HL-60 (cell line): ENCODE results near the gene GMDS.

ENCODE experiments used
- DNase-seq, 2 experiments: peaks; one replicate each; pipeline ENCODE4 v3.0.0-alpha.2; 2010 to 2020; ENCODE audit warnings: low read depth in 1 of 2, low spot score in 1 of 2
- H3K27ac ChIP-seq: fragments of 250-450 bp; sonication (Bioruptor Pico); replicated peaks from 2 replicates; pipeline ENCODE4 v1.5.1; 2020; ENCODE audit warnings: mild to moderate bottlenecking, moderate library complexity
- H3K27me3 ChIP-seq: fragments of 250-450 bp; sonication (Bioruptor Pico); 2 replicates; pipeline ENCODE4 v1.5.1; 2021; ENCODE audit warnings: mild to moderate bottlenecking, moderate library complexity; ENCODE audit not compliant: insufficient read depth, poor library complexity, severe bottlenecking
- H3K4me3 ChIP-seq: replicated peaks from 2 replicates; pipeline ENCODE4 v1.5.1; 2011; ENCODE audit warnings: mild to moderate bottlenecking, control low read depth, low read length; ENCODE audit not compliant: insufficient read depth
- GABPA ChIP-seq: IDR thresholded peaks from 2 replicates; pipeline ENCODE4 v1.6.1; 2012; ENCODE audit warnings: low read depth
- POLR2AphosphoS5 ChIP-seq: IDR thresholded peaks from 2 replicates; pipeline ENCODE4 v1.6.1; 2012; ENCODE audit warnings: low read depth
- SPI1 ChIP-seq: IDR thresholded peaks from 2 replicates; pipeline ENCODE4 v1.6.1; 2012; ENCODE audit warnings: low read depth, mild to moderate bottlenecking, borderline replicate concordance
- TF ChIP-seq, protein P1 (sequence below): IDR thresholded peaks from one replicate; pipeline ENCODE4 v1.5.1; 2011; ENCODE audit warnings: low read length, control low read depth, inconsistent platforms; ENCODE audit not compliant: insufficient read depth
- TF ChIP-seq, protein P2 (sequence below): IDR thresholded peaks from 2 replicates; pipeline ENCODE4 v1.6.1; 2012; ENCODE audit warnings: low read depth; ENCODE audit not compliant: insufficient replicate concordance

Gene GMDS

DNA sequence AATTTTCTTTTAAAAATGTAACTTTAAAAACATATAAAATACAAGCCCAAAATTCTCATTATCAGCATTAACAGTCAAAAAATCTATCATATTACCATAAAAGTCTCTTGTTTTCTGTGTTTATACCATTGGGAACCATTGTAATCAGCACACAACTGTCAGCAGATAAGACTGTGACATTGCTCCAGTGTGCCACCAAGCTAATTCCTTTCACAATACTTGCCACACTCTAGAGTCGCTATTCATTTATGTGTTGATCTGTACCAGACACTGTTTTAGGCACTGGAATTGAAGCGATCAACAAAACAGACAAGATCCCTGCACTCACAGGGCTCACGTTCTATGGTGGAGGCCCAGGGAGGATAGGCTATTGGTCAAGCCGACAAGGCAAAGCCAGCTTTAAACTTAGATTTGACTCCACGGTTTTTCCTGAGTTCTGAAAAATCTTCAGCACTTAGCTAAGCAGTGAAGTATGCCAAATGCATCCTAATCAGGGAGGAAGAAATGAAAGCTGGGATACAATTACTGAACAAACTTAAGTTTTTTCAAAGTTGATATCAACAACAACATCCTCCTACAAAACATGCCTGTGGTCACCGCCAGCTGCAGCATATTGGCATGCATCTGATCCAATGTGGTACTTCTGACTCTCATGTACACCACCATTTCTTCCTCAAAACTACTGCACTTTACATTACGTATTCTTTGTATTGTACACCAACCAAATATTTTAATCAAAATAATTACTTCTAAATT lies 60.5 kb downstream of the GMDS start:
- H3K4me3 ChIP-seq = no peak overlapping the region
- H3K27ac ChIP-seq = no peak overlapping the region
- DNase-seq = no peak
- H3K27me3 ChIP-seq = no peaks in the 10 kb centered on the region
- no peak for TF ChIP-seq SPI1
- no peak for TF ChIP-seq POLR2AphosphoS5
- TF ChIP-seq, protein P1, sequence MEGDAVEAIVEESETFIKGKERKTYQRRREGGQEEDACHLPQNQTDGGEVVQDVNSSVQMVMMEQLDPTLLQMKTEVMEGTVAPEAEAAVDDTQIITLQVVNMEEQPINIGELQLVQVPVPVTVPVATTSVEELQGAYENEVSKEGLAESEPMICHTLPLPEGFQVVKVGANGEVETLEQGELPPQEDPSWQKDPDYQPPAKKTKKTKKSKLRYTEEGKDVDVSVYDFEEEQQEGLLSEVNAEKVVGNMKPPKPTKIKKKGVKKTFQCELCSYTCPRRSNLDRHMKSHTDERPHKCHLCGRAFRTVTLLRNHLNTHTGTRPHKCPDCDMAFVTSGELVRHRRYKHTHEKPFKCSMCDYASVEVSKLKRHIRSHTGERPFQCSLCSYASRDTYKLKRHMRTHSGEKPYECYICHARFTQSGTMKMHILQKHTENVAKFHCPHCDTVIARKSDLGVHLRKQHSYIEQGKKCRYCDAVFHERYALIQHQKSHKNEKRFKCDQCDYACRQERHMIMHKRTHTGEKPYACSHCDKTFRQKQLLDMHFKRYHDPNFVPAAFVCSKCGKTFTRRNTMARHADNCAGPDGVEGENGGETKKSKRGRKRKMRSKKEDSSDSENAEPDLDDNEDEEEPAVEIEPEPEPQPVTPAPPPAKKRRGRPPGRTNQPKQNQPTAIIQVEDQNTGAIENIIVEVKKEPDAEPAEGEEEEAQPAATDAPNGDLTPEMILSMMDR = no peak
- no peak for TF ChIP-seq GABPA

DNA sequence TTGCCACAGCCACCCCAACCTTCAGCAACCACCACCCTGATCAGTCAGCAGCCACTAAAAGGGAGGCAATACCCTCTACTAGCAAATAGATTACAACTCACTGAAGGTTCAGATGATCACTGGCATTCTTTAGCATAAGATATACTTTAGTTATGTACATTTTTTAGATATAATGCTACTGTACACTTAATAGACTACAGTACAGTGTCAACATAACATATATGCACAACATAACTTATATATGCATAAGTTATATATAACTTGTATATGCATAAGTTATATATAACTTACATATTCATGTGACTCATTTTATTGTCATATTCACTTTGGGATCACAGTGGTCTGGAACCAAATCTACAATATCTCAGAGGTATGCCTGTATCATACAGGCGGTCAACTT lies 61.7 kb downstream of the GMDS start:
- H3K4me3 ChIP-seq = no peak overlapping the region
- DNase-seq = no peak
- TF ChIP-seq POLR2AphosphoS5 = no peak
- TF ChIP-seq SPI1 = no peak
- TF ChIP-seq, protein P2, sequence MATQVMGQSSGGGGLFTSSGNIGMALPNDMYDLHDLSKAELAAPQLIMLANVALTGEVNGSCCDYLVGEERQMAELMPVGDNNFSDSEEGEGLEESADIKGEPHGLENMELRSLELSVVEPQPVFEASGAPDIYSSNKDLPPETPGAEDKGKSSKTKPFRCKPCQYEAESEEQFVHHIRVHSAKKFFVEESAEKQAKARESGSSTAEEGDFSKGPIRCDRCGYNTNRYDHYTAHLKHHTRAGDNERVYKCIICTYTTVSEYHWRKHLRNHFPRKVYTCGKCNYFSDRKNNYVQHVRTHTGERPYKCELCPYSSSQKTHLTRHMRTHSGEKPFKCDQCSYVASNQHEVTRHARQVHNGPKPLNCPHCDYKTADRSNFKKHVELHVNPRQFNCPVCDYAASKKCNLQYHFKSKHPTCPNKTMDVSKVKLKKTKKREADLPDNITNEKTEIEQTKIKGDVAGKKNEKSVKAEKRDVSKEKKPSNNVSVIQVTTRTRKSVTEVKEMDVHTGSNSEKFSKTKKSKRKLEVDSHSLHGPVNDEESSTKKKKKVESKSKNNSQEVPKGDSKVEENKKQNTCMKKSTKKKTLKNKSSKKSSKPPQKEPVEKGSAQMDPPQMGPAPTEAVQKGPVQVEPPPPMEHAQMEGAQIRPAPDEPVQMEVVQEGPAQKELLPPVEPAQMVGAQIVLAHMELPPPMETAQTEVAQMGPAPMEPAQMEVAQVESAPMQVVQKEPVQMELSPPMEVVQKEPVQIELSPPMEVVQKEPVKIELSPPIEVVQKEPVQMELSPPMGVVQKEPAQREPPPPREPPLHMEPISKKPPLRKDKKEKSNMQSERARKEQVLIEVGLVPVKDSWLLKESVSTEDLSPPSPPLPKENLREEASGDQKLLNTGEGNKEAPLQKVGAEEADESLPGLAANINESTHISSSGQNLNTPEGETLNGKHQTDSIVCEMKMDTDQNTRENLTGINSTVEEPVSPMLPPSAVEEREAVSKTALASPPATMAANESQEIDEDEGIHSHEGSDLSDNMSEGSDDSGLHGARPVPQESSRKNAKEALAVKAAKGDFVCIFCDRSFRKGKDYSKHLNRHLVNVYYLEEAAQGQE = no peak
- TF ChIP-seq, protein P1 = no peak
- TF ChIP-seq GABPA = no peak
- H3K27ac ChIP-seq = no peak overlapping the region
- no peaks in the 10 kb centered on the region for H3K27me3 ChIP-seq

DNA sequence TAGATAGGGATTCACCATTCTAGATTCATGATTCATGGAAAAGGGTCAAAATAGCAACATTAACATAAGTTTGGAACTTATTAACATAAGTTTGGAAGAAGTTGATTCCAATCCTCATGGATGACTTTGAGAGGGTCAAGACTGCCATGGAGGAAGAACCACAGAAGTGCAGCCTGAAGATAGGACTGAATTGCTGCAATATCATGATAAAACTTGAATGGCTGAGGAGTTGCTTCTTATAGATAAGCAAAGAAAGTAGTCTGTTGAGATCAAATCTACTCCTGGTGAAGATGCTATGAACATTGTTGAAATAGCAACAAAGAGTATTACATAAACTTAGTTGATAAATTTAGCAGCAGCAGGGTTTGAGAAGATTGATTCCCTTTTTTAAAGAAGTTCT lies 62.2 kb downstream of the GMDS start:
- H3K4me3 ChIP-seq = no peak overlapping the region
- TF ChIP-seq POLR2AphosphoS5 (no peak), GABPA (no peak), SPI1 (no peak)
- TF ChIP-seq, protein P2 = no peak
- TF ChIP-seq, protein P1 = no peak
- H3K27me3 ChIP-seq = no peaks in the 10 kb centered on the region
- H3K27ac ChIP-seq = no peak overlapping the region
- no peak for DNase-seq

DNA sequence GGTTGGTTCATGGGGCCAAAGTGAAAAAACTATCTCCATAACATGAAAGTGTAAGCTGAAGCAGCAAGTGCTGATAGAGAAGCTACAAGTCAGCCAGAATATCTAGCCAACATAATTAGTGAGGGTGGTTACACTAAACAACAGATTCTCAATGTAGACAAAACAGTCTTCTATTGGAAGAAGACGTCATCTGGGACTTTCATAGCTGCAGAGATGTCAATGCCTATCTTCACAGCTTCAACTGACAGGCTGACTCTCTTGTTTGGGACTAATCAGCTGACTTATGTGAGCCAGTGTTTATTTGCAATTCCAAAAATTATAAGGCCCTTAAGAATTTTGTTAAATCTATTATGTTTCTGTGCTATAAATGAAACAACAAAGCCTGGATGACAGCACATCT lies 63.2 kb downstream of the GMDS start:
- H3K27me3 ChIP-seq = no peaks in the 10 kb centered on the region
- H3K4me3 ChIP-seq = no peak overlapping the region
- TF ChIP-seq POLR2AphosphoS5 (no peak), SPI1 (no peak), GABPA (no peak)
- TF ChIP-seq, protein P2 = no peak
- TF ChIP-seq, protein P1 = no peak
- DNase-seq = no peak
- no peak overlapping the region for H3K27ac ChIP-seq
